Measurements from ENCODE around the gene RGS10. TPM values are rescaled to one million over a fixed set of nuclear protein-coding genes. Genes with fewer than 3 reads are reported as not detected.

RGS10 gene
- total and polyA plus RNA-seq, 2 of the 8 experiments (the other 6 are each of a cell fraction or from before 2014, with no cell fraction given) = 5.5 to 13.1 TPM

DNA sequence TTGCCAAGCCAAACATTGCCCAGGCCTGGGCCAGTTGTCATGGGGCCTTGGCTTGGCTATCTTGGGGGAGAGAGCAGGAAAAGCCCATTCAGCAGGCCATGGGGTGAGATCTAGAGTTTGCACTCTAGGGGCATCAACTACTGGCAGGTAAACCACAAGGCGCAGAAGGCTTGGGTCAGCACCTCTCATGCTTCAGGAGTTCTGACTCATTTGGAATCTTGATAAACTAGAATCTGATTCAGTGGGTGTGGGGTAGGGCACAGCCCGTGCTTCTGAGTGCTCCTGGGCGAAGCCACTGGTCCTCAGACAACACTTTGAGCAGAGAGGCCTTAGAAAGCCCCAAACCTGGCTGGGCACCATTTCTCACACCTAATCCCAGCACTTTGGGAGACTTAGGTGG lies 81.1 kb downstream of the RGS10 start:
- H4K91ac ChIP-seq (replicated peaks; ENCODE audit: insufficient read length, low read length) = no peak overlapping the region
- POLR2A ChIA-PET (ENCODE audit: partially characterized antibody) = no interaction called here
- H3K9ac ChIP-seq (replicated peaks in 1 of 4; ENCODE audit: extremely low read depth in 1 of 4, low read depth in 3 of 4, low read length in 3 of 4) = no peak overlapping the region
- H3K14ac ChIP-seq (ENCODE audit: insufficient read length) = no peak overlapping the region
- no peak overlapping the region for H2BK120ac ChIP-seq (replicated peaks; ENCODE audit: low read depth, low read length)
- H3K23ac ChIP-seq (ENCODE audit: insufficient read length) = no peak overlapping the region
- H3K4me1 ChIP-seq (replicated peaks in 1 of 4; ENCODE audit: control insufficient read depth in 3 of 4, insufficient read depth in 4 of 4, low read length in 3 of 4) = no peaks in the 10 kb centered on the region; a peak in 1 of 7 replicates
- H3K27me3 ChIP-seq (replicated peaks in 1 of 4; ENCODE audit: control insufficient read depth in 3 of 4, extremely low read depth in 1 of 4, insufficient read depth in 3 of 4, low read length in 3 of 4) = peaks cover 0 to 9% (median 3%) of the 10 kb centered on the region in 4 experiments; a peak in 4 of 7 replicates
- H3K27ac ChIP-seq (ENCODE audit: low read depth, low read length) = no peak overlapping the region
- no peaks in the 10 kb centered on the region for H3K9me3 ChIP-seq (ENCODE audit: insufficient read depth in 2 of 2, low read depth in 1 of 2, low read length in 1 of 2)
- H3K4ac ChIP-seq (replicated peaks; ENCODE audit: insufficient read length, low read depth, low read length) = no peak overlapping the region
- no peak overlapping the region for H2BK5ac ChIP-seq (ENCODE audit: low read depth, low read length)
- 88% methylated on average over 2 of the region's 3 CpGs; no CpG with 5 or more reads in 1 of the 2 experiments for WGBS, 2 experiments (ENCODE audit: extremely low coverage in 1 of 2, insufficient coverage in 1 of 2, insufficient read length in 1 of 2, insufficient replicate concordance in 2 of 2, low coverage in 1 of 2, low lambda C conversion rate in 2 of 2, missing lambda C conversion rate in 1 of 2)
- no peak overlapping the region for H2BK15ac ChIP-seq (ENCODE audit: low read length)
- CTCF ChIA-PET (ENCODE audit: partially characterized antibody) = interaction anchor here (0.9 kb wide), 1 partner anchor 252 kb away, joined by 4 read pairs; no protein-coding TSS in a partner anchor
- DNase-seq (ENCODE audit: low read depth in 1 of 2, low spot score in 2 of 2) (no peak), FAIRE-seq (no peak)
- no peak overlapping the region for H2BK12ac ChIP-seq (ENCODE audit: low read depth, low read length)
- no peak overlapping the region for H2AFZ ChIP-seq (ENCODE audit: low read length)
- TF ChIP-seq KDM5A (IDR thresholded peaks at IDR 0.05; ENCODE audit: low read length) = no peak
- TF ChIP-seq PHF8 (conservative IDR thresholded peaks at IDR 0.05; ENCODE audit: low read depth, low read length) = no peak
- no peak for TF ChIP-seq CEBPB (IDR thresholded peaks at IDR 0.05; ENCODE audit: low read depth, low read length)
- TF ChIP-seq, protein P1, sequence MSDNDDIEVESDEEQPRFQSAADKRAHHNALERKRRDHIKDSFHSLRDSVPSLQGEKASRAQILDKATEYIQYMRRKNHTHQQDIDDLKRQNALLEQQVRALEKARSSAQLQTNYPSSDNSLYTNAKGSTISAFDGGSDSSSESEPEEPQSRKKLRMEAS (IDR thresholded peaks at IDR 0.05) = no peak
- no peak for TF ChIP-seq BCL11A (IDR thresholded peaks at IDR 0.05; ENCODE audit: low read depth in 2 of 2, low read length in 2 of 2)
- TF ChIP-seq ZNF274 (IDR thresholded peaks at IDR 0.05; ENCODE audit: borderline replicate concordance, extremely low read depth, low read length) = no peak
- no peak for TF ChIP-seq EGR1 (IDR thresholded peaks at IDR 0.05; ENCODE audit: borderline replicate concordance, low read depth, low read length)
- TF ChIP-seq MAFK (IDR thresholded peaks at IDR 0.05; ENCODE audit: low read depth, low read length) = no peak
- no peaks in the 10 kb centered on the region for H3K36me3 ChIP-seq (ENCODE audit: control insufficient read depth in 2 of 4, insufficient read depth in 4 of 4, low read length in 3 of 4)
- no peak overlapping the region for H3K4me2 ChIP-seq (ENCODE audit: insufficient read depth in 1 of 2, low read depth in 2 of 2, low read length in 2 of 2)
- H2AK5ac ChIP-seq (ENCODE audit: low read depth, low read length) = no peak overlapping the region
- H2BK20ac ChIP-seq (ENCODE audit: low read length) = no peak overlapping the region
- peaks cover 7% of the 10 kb centered on the region; the same call in 1 of the 2 replicates for H3K23me2 ChIP-seq (ENCODE audit: low read depth, low read length)
- no peak overlapping the region for H3K56ac ChIP-seq (replicated peaks; ENCODE audit: insufficient read length, low read depth, low read length)
- H3K79me2 ChIP-seq (ENCODE audit: control insufficient read depth in 1 of 2, insufficient read depth in 2 of 2, low read length in 2 of 2) = no peaks in the 10 kb centered on the region
- no peaks in the 10 kb centered on the region for H3K79me1 ChIP-seq (ENCODE audit: low read depth, low read length)
- H3K18ac ChIP-seq (ENCODE audit: extremely low read depth, low read length) = no peak overlapping the region
- H4K5ac ChIP-seq (ENCODE audit: insufficient read length, low read depth, low read length) = no peak overlapping the region
- no peaks in the 10 kb centered on the region for H4K20me1 ChIP-seq (replicated peaks in 1 of 2; ENCODE audit: control insufficient read depth in 1 of 2, insufficient read depth in 2 of 2, low read length in 2 of 2)
- no peak overlapping the region for H3K4me3 ChIP-seq (ENCODE audit: extremely low read depth in 1 of 4, insufficient read depth in 2 of 4, low read depth in 3 of 4, low read length in 4 of 4)
- no peak overlapping the region for H4K8ac ChIP-seq (ENCODE audit: extremely low read depth, insufficient read depth, low read length)

Data from H1 (cell line).